Measurements from ENCODE around the gene JPH2.
"Not testable (repeated sequence)": the region's sequence is repeated elsewhere in the genome, so short reads cannot be mapped to it uniquely, and the experiment has no call there.

The JPH2 gene

GRCh38 chr20:44211177-44212039 is 24.4 kb upstream of the JPH2 start:
- no peak for FAIRE-seq

DNA sequence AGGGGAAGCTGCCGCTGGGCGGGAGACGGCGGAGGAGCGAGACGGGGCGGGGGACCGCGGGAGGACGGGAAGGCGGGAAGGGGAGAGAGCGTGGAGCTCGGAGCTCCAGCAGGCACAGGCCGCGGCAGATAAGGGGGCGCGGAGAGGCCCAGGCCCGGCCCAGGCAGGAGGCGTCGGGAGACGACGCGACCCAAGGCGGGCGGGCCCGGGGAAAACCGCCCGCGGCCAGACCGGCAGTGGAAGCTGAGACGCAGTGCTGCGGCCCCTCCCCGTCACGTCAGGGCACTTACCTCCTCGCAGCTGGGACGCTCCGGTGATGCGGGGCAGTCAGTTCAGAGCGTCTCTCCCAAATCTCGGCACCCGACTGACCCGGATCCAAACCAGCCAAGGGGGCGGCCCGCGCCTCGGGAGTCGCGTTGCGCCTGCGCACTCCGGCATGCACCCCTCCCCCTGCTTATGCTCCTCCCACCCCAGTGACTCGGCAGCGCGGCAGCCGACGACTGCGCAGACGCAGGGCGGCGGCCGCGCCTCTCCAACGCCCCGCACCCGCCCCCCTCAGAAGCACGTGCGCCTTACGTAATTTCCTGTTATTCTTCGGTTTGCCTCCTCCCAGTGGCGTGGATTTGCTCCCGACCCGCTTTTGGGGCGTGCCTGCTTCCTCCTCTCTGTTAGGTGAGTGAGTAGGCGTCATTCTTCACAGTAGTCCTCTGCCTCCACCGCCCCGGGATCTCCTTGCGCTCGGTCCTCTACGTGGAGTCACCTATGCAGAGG is 23.6 kb upstream of the JPH2 start, which contains the start of gene OSER1:
TSS of gene OSER1 (minus strand) at position 366 of the 771 bp plus-strand sequence. CDS start 3,814 bp downstream, outside the sequence.
- FAIRE-seq: no peak

- FAIRE-seq: no peak
Observed at GRCh38 chr20:44209686-44210405, 22.9 kb upstream of the JPH2 start.

DNA sequence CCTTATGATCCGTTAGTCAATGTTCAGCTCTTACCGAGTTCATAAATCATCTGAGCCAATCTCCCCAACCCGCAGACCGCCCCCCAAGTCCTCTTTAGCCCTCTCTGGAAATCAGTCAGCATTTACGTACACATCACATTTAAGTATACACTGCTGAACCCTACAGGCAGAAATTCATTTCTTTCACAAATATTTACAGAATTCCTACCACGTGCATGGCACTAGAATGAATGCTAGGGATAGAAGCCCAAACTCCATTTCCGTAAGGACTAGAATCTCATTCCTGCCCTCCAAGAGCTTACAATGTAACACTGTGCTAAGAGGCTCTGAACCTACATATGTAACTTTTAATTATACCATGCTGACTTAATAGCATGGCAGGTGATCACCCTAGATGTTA is 21.8 kb upstream of the JPH2 start:
- FAIRE-seq: no peak

DNA sequence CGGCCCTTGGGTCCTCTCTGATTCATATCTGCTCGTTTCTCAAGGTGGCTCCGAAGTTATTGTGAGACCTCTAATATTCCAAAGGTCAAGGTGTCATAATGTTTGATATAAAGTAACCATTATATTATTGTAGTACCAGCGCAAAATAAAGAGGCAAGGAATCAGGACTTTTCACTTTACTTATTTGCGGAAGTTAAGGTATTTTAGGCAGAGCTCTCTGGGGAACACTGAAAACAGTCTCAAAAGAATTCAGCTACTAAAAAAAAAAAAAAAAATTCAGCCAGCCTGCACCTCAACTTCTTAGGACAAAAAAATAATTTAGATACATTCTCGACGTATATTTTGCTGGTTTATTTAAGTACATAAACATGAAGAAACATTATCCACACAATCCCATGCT is 21.2 kb upstream of the JPH2 start:
- FAIRE-seq: no peak

DNA sequence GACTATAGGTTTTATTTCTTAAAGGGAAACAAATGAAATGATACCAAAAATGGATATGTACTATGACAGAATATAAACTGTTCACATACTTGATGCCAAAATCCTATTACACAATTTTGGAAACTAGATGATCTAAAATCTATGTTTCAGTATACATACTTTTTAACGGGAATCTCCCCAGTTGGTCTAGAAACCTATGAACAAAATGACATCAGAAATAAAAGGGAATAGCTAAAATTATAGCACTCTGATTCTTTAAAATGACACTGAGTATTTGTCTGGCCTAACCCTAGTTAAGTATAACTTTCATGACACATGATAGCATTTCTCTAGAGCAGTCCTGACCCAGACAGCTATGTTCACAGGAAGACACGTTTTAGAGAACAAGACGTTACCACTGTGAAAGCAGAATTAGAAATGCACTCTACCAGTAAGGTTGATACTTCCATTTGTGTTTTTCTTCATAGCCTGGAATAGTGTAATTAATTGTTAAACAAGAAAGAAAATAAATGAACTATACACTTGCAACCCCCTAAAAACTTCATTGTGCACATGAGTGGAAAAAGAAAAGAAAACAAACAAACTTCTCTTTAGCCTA is 20.2 kb upstream of the JPH2 start:
- no peak for FAIRE-seq

- FAIRE-seq: no peak
Observed at GRCh38 chr20:44206132-44206531, 19.1 kb upstream of the JPH2 start.

GRCh38 chr20:44204832-44205215 is 17.8 kb upstream of the JPH2 start:
- FAIRE-seq: no peak

GRCh38 chr20:44204156-44204831 is 17.3 kb upstream of the JPH2 start:
- FAIRE-seq: peak; percentile 80

DNA sequence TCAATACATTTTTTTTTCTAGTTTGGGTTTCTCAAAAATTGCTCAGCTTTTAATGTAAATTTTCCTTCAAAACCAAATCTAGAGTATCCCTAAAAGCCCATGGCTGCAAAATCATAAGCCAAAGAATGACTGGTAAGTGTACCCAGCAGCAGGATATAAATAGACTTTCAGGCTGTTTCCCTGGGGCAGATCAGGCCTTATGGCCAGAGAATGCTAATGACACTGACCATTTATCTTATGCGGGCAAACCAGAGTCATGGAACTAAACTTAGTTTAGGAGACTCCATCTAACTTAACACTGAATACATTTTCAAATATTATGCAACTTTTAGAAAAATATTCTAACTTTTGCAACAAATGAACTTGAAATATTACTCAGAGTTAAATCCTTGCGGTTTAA is 16.2 kb upstream of the JPH2 start:
- no peak for FAIRE-seq

DNA sequence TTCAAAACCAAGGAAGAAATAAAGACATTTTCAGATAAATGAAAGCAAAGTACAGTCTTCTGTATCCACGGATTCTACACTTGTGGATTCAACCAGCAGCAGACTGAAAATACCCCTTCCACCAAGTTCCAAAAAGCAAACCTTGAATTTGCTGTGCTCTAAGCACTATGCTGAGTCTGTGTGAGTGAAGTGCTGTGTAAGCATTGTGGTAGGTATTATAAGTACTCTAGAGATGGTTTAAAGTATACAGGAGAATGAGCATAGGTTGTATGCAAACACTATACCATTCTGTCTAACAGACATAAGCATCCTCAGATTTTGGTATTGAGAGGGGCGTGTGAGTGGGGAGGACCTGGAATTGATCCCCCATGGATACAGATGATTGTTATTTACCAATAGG is 14.0 kb upstream of the JPH2 start:
- no peak for FAIRE-seq

DNA sequence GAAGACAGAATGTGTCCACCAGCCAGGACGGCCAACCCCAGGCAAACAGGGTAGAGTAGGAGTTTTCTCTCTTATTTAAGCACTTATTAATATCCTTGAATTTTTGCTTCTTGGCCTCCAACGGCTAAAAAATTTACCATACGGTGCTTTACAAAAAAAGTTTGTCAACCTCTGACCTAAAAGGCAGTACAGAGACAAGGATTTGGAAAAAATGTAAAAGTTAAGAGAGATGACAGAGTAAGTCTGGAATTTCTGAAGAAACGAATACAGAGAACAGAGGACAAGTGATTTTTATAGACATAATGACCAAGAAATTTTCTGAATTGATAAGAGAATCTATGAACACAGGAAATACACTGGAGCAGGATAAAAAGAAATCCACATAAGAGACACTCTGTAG is 13.4 kb upstream of the JPH2 start:
- no peak for FAIRE-seq

DNA sequence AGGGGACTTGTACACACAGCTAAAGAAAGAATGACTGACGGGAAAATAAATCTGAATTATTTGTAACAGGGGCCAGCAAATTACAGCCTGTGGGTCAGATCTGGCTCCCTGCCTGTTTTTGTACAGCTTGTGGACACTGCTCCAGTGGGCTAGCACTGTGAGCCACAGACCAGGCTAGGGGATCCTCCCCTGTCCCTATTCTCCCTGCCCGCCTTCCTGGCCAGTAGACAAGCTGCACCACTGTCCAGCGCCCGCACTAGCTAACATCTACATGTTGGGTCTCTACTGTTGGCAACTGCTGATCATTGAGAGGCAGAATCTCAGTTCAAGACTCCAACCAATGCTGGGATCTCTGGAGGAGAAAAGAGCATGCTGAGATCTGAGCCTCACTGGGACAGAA is 12.9 kb upstream of the JPH2 start:
- FAIRE-seq: no peak

- no peak for FAIRE-seq
Observed at GRCh38 chr20:44198872-44199271, 11.9 kb upstream of the JPH2 start.

GRCh38 chr20:44196271-44196670 is 9.3 kb upstream of the JPH2 start:
- no peak for FAIRE-seq

GRCh38 chr20:44195605-44196004 is 8.6 kb upstream of the JPH2 start:
- FAIRE-seq: no peak

DNA sequence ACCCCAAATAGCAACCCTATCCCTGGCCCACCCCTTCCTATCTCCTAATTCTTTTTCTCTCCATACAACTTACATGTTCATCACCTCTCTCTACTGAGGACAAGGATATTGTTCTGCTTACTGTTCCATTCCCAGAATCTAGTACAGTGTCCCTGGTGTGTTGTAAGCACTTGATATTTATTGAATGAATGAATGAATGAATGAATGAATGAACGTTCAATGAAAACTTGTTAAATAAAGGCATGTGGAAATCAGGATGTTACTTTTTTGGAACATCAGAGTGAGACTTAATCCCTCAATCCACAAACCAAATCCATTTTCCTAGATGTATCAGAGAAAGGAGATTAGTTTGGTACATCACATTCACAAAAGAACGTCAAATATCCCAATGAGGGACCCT is 6.8 kb upstream of the JPH2 start:
- no peak for FAIRE-seq

DNA sequence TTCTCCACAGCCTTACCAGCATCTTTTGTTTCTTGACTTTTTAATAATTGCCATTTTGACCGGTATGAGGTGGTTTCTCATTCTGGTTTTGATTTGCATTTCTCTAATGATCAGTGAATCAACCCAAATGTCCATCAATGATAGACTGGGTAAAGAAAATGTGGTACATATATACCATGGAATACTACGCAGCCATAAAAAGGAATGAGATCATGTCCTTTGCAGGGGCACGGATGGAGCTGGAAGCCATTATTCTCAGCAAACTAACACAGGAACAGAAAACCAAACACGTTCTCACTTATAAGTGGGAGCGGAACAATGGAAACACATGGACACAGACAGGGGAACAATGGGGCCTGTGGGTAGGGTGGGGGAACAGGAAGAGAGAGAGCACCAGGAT is 4.7 kb upstream of the JPH2 start:
- FAIRE-seq: not testable (repeated sequence)

- peak; percentile 26 for FAIRE-seq
Observed at GRCh38 chr20:44190197-44190852, 3.3 kb upstream of the JPH2 start.

DNA sequence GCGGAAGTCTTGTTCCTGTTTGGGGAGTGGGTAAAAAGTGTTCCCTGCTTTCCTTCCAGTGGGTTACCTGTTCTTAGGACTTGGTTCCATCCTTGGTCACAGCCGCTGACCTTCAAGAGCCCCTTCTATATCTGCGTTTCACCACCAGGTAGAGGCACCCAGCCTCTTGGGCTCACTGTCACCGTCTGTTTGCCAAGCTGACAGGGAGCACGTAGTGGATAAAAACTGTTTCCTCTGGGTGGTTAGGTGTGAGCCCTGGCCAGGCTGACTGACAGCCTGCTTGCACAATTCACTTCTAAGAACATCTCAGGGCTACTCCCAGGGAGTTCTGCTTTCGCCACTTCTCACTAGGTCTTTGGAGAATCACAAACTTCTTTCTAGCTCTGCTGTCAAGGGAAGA is 1.8 kb upstream of the JPH2 start:
- FAIRE-seq: no peak

- FAIRE-seq: no peak
Observed at GRCh38 chr20:44187772-44188709, 1.1 kb upstream of the JPH2 start.

Data from endometrium (tissue), 2 donors.